Fibroblast of lung (primary cell): ENCODE results near the gene WSB1.

Experiments
- EZH2 ChIP-seq: IDR thresholded peaks from 2 replicates; pipeline ENCODE4 v1.5.1; 2012; ENCODE audit warnings: low read length, control low read depth, mild to moderate bottlenecking; ENCODE audit errors: missing control alignments
- TF ChIP-seq, protein P1 (sequence below), 2 donors: IDR thresholded peaks in 1 of 2; conservative IDR thresholded peaks in 1 of 2; 1 replicate in 1 of 2; 2 replicates in 1 of 2; pipeline ENCODE4 v1.5.1; 2011 to 2012; ENCODE audit warnings: low read length in 2 of 2, control low read depth in 1 of 2, inconsistent platforms in 1 of 2, low read depth in 1 of 2, mild to moderate bottlenecking in 1 of 2

DNA sequence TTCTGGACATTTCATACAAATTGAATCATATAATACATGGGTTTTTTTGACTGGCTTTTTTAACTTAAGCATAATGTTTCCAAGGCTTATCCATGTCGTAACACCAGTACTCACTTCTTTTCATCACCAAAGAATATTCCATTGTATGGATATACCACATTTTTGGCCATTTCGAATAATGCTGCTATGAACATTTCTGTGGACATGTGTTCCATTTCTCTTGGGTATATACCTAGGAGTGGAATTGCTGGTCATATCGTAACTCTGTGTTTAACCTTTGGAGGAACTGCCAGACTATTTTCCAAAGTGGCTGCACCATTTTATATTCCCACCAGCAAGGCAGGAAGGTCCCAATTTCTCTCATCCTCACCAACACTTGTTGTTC, 46.0 kb upstream of the WSB1 start:
- TF ChIP-seq, protein P1, sequence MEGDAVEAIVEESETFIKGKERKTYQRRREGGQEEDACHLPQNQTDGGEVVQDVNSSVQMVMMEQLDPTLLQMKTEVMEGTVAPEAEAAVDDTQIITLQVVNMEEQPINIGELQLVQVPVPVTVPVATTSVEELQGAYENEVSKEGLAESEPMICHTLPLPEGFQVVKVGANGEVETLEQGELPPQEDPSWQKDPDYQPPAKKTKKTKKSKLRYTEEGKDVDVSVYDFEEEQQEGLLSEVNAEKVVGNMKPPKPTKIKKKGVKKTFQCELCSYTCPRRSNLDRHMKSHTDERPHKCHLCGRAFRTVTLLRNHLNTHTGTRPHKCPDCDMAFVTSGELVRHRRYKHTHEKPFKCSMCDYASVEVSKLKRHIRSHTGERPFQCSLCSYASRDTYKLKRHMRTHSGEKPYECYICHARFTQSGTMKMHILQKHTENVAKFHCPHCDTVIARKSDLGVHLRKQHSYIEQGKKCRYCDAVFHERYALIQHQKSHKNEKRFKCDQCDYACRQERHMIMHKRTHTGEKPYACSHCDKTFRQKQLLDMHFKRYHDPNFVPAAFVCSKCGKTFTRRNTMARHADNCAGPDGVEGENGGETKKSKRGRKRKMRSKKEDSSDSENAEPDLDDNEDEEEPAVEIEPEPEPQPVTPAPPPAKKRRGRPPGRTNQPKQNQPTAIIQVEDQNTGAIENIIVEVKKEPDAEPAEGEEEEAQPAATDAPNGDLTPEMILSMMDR (conservative IDR thresholded peaks at IDR 0.05 in 1 of 2, IDR thresholded peaks at IDR 0.05 in 1 of 2; ENCODE audit: low read depth in 1 of 2, low read length in 2 of 2) = no peak
- TF ChIP-seq EZH2 = no peak
